Rectal smooth muscle tissue (tissue), 1 donor: ENCODE results near the gene SIGLEC1.

Source experiments
- H3K27ac ChIP-seq: one replicate; pipeline ENCODE4 v1.7.0; 2013; ENCODE audit warnings: low read depth, low read length, inconsistent platforms
- H3K27me3 ChIP-seq: one replicate; pipeline ENCODE4 v1.7.0; 2013; ENCODE audit warnings: low read length; ENCODE audit not compliant: control insufficient read depth, insufficient read depth
- H3K36me3 ChIP-seq: one replicate; pipeline ENCODE4 v1.7.0; 2013; ENCODE audit warnings: low read length; ENCODE audit not compliant: control insufficient read depth, insufficient read depth
- H3K4me1 ChIP-seq: one replicate; pipeline ENCODE4 v1.7.0; 2013; ENCODE audit warnings: low read length; ENCODE audit not compliant: control insufficient read depth, insufficient read depth
- H3K4me3 ChIP-seq: one replicate; pipeline ENCODE4 v1.7.0; 2013; ENCODE audit warnings: low read length
- H3K9ac ChIP-seq: one replicate; pipeline ENCODE4 v1.7.0; 2013; ENCODE audit warnings: low read length

SIGLEC1 gene

GRCh38 chr20:3740615-3741301, 28.4 kb upstream of the SIGLEC1 start:
- no peaks in the 10 kb centered on the region for H3K27me3 ChIP-seq
- no peaks in the 10 kb centered on the region for H3K4me1 ChIP-seq
- H3K27ac ChIP-seq = no peak overlapping the region
- no peaks in the 10 kb centered on the region for H3K36me3 ChIP-seq
- H3K4me3 ChIP-seq = no peak overlapping the region
- H3K9ac ChIP-seq = no peak overlapping the region

DNA sequence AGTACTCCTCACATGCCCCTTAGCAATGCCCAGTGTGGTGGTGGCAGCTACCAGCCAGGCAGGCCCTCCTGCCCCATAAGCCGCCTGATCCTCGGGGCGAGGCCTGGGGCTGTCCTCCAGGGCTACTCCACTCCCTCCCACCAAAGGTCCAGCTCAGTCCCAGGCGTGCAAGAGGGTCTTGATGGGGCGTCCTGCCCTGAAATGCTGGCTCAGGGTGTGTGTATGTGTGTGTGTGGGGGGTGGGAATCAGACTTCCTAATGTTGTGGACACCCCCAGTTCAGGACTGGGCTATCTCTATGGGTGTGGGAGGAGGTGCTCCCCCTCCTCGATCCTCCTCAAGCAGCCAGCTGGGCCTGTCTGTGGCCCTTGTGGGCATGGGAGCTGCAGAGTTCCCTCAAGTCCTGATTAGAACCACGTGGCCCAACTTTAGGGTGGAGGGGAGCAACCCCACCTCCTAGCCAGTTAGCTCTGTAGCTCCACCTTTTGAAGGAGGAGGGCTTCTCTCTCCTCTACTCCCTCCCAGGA, 27.6 kb upstream of the SIGLEC1 start:
- Histone ChIP-seq H3K4me1 (no peaks in the 10 kb centered on the region), H3K27ac (no peak overlapping the region), H3K36me3 (no peaks in the 10 kb centered on the region), H3K27me3 (no peaks in the 10 kb centered on the region), H3K4me3 (no peak overlapping the region), H3K9ac (no peak overlapping the region)

DNA sequence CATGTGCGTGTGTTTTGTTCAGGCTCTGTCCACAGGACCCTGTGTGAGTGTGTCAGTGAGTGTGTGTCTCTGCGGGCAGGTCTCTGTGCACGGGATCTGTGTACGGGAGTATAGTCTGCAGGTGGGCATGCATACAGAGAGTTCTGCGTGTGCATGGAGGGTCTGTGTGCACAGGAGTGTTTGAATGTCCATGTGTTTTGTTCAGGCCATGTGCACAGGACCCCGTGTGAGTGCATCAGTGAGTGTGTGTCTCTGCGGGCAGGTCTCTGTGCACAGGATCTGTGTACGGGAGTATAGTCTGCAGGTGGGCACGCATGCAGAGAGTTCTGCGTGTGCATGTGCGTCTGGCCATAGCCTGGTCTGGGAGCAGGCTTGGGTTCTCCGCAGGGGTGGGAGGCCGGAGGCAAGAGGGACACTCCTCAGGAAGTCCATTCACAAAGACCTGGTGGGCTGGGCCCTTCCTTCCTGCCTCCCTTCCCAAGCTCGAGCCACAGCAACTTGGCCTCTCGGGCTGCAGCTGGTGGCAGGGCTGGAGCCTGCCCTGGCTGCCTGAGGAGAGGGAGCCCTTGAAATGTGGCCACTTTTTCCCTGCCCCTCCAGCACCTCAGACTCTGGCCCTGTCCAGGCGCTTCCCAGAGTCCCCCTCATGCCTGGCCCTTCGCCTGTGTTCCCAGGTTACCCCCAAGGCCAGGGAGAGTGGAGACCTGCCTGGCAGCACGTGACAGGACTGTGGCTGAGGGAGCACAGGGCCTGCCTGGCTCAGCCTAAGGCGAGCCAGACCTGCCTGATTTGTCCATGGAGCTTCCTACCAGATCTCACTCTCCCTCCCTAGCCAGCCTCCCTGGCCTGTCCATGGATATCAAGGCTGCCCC, 26.9 kb upstream of the SIGLEC1 start:
- no peak overlapping the region for H3K9ac ChIP-seq
- no peak overlapping the region for H3K27ac ChIP-seq
- H3K27me3 ChIP-seq = no peaks in the 10 kb centered on the region
- H3K4me1 ChIP-seq = no peaks in the 10 kb centered on the region
- no peaks in the 10 kb centered on the region for H3K36me3 ChIP-seq
- no peak overlapping the region for H3K4me3 ChIP-seq

DNA sequence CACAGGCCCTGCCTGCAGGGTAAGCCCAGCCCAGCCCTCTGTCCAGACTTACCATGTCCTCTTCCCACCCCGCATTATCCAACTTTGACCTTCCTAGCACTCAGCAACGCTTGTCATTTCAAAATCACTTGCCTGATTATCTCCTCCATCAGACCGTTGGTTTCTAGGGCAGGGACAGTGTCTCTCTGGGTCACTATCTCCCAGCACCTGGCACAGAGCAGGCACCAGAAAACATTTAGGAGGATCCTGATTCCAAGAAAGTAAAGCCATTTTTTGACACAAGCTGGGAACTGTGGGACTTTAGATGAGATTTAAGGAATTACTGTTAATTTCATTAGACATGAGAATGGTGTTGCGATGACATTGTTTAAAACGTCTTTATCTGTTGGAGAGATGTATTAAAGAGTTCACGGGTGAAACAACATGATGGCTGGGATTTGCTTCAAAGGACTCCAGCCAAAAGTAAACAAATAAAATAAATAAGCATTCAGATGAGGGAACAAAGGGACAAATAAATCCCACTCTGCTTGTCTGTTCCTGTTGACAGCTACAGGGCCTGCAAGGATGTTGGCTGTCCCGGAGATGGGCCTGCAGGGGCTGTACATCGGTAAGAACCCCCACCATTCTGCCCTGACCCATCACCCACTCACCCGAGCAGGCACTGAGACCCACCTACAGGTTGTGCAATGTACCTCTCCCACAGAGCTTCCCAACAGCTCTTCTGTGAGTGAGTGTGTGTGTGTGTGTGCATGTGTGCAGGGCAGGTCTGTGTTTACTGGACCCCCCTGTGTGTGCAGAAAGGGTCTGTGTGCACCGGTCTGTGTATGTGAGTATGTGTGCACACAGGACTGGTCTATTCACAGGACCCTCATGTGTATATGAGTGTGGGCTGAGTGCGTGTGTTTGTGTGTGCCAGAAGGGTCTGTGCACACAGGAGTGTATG, 26.0 kb upstream of the SIGLEC1 start:
- Histone ChIP-seq H3K9ac (no peak overlapping the region), H3K4me3 (no peak overlapping the region), H3K27me3 (no peaks in the 10 kb centered on the region), H3K4me1 (no peaks in the 10 kb centered on the region), H3K27ac (no peak overlapping the region), H3K36me3 (no peaks in the 10 kb centered on the region)

- H3K9ac ChIP-seq = no peak overlapping the region
- H3K4me1 ChIP-seq = no peaks in the 10 kb centered on the region
- H3K27me3 ChIP-seq = peaks cover 5% of the 10 kb centered on the region
- no peak overlapping the region for H3K4me3 ChIP-seq
- H3K27ac ChIP-seq = no peak overlapping the region
- no peaks in the 10 kb centered on the region for H3K36me3 ChIP-seq
These were observed 23.4 kb upstream of the SIGLEC1 start for GRCh38 chr20:3735768-3736167.

- H3K27ac ChIP-seq = no peak overlapping the region
- no peaks in the 10 kb centered on the region for H3K36me3 ChIP-seq
- no peak overlapping the region for H3K9ac ChIP-seq
- no peak overlapping the region for H3K4me3 ChIP-seq
- peaks cover 5% of the 10 kb centered on the region for H3K27me3 ChIP-seq
- no peaks in the 10 kb centered on the region for H3K4me1 ChIP-seq
These were observed 21.9 kb upstream of the SIGLEC1 start for GRCh38 chr20:3734111-3734843.

- H3K27ac ChIP-seq = no peak overlapping the region
- H3K27me3 ChIP-seq = peaks cover 5% of the 10 kb centered on the region
- peak overlapping the region; percentile 56 for H3K4me3 ChIP-seq
These were observed 21.0 kb upstream of the SIGLEC1 start for GRCh38 chr20:3733119-3733995.

DNA sequence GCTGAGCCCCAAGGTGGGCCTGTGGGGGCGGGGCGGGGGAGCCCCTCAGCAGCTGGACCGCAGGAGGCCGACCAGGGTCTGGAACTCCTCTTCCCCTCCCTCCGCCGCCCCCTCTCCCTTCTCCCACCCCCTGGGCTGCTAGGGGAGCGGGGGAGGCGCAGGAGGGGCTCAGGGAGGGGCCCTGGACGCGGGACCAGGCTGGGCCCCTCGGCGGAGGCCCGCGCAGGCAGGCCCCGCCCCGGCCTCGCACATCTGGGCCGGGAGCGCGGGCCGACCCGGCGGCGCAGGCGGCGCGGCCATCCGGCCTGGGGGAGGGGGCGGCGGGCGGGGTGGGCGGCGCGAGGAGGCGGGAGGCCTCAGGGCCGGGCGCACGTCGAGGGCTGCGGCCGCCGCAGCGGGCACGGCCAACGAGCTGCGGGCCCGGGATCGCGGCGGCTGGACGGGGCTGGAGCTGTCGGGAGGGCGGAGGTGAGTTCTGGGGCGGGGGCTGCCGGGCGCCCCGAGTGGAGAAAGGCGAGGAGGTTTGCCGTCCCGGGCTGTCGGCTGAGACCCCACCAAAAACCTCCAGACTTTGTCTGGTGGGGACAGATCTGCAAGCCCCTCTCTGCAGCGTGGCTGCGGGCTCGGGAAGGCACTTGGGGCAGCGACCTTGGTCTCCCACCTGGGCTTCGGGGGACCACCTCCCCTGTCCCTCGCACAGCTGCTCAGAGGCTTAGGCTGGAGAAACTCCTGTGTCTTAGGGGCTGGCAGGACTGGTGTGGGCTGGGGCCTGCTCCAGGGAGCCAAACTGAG, 20.1 kb upstream of the SIGLEC1 start, which contains the start of gene HSPA12B:
HSPA12B (plus strand) TSS at position 359 of the 792 bp plus-strand sequence. CDS start 5,990 bp downstream, outside the sequence.
- peak within 1 kb of the TSS; percentile 26 for H3K9ac ChIP-seq

More at GRCh38 chr20:3733119-3733995, 21.0 kb upstream of the SIGLEC1 start:
- no peaks in the 10 kb centered on the region for H3K4me1 ChIP-seq
- peak overlapping the region; percentile 26 for H3K9ac ChIP-seq
- no peaks in the 10 kb centered on the region for H3K36me3 ChIP-seq

DNA sequence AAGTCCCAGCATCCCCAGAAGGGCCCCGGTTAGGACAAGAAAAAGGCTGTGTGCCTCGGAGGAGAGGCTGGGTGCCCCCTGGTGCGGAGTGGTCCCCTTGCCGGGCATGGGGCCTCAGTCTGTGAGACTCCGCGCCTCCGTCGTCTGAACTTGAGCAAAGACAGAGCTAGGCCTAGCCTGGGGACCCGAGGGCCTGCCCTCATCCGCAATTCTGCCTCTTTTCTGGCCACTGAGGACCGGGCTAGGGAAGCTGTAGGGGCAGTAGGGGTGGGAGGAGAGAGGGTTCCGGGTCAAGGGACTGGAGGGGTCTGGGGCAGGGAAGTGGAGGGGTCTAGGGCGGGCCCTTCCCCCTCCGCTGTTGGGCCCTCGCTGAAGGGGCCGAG, 19.5 kb upstream of the SIGLEC1 start:
- Histone ChIP-seq H3K9ac (no peak overlapping the region), H3K27ac (no peak overlapping the region), H3K27me3 (peaks cover 8% of the 10 kb centered on the region), H3K4me3 (no peak overlapping the region), H3K4me1 (no peaks in the 10 kb centered on the region), H3K36me3 (no peaks in the 10 kb centered on the region)

More for the DNA sequence above, 20.1 kb upstream of the SIGLEC1 start, which contains the start of gene HSPA12B:
- no peaks in the 10 kb centered on the region for H3K4me1 ChIP-seq
- peak within 1 kb of the TSS; percentile 11 for H3K27ac ChIP-seq
- H3K36me3 ChIP-seq = no peaks in the 10 kb centered on the region
- peaks cover 8% of the 10 kb centered on the region for H3K27me3 ChIP-seq
- H3K4me3 ChIP-seq = peak within 1 kb of the TSS; percentile 56
